Mesenteric fat pad (tissue), 1 donor: Measurements from ENCODE around the gene INTS12. TPM values are rescaled to one million over a fixed set of nuclear protein-coding genes. Genes with fewer than 3 reads are reported as not detected.

Source experiments
- DNase-seq: peaks from one replicate; pipeline ENCODE4 v3.0.0-alpha.2; 2020; ENCODE audit warnings: low spot score
- total RNA-seq: library from RNA; stranded (reverse); fragmentation: NEBNext Ultra II Directional; extraction: Animal tissue kit (Norgen Biotek cat#: 25700); gene quantifications from one replicate; pipeline ENCODE4 v1.2.1, GENCODE V29; 2021
- donor health status: DM: yes; HTN: yes; CAD: no.

The INTS12 gene
- total RNA-seq, 1 donor from 2014 or later, result 15.9 TPM

- no peak for DNase-seq
Measured at GRCh38 chr4:105686571-105686970, 21.9 kb downstream of the INTS12 start.

DNA sequence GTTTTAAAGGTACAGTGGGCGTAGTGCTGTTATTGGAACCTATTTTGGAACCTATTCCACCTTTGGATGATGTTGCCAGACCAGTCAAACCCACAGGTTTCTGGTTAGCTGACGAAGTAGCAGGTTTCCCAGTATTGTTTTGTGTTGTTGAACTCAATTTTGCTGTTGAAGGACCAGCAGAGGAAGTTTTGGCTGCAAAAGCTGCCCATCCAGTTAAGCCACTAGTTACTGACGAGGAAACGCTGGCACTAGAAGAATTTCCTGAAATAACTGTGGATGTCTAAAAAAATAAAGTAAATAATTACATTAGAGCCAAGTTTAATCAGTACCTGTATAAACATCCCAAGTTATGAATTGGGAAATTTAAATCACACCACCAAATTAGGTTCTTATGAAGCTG, 25.5 kb downstream of the INTS12 start:
- DNase-seq, result no peak

GRCh38 chr4:105679186-105679585, 29.3 kb downstream of the INTS12 start:
- DNase-seq, result no peak

DNA sequence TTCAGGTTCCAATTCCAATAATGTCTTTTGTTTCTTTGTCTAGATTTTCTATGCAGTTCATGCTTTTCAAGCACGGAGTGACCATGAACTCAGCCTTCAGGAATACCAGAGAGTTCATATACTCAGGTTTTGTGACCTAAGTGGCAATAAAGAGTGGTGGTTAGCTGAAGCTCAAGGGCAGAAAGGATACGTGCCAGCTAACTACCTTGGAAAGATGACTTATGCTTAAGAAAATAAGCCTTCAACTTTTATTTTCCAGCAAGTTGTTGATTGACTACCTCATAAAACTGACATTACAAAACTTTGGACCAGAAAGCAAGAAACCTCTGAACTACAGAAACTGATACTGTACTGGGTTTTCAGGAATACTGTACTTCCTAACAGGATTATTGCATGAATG, 30.8 kb downstream of the INTS12 start:
- DNase-seq, result no peak

DNA sequence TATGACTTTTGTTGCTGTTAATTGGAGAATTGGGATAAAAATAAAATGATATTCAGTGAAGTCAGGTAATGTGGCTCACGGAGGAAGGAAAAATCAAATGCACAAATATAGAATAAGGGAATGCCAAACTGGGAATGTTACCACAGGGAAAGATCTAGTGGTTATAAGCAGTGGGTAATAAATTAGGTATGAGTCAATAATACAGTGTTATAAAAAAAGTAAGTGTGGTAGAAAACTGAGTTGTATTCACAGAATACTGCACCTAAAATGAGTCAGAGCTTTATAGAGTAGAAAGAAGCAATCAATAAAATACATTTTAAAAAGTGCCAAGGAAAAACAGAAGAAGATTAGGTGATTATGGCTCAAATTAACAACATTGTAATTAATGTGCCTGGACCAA, 34.5 kb downstream of the INTS12 start:
- DNase-seq, result no peak

GRCh38 chr4:105671301-105671700, 37.2 kb downstream of the INTS12 start:
- no peak for DNase-seq

GRCh38 chr4:105670684-105671083, 37.8 kb downstream of the INTS12 start:
- DNase-seq, result no peak

DNA sequence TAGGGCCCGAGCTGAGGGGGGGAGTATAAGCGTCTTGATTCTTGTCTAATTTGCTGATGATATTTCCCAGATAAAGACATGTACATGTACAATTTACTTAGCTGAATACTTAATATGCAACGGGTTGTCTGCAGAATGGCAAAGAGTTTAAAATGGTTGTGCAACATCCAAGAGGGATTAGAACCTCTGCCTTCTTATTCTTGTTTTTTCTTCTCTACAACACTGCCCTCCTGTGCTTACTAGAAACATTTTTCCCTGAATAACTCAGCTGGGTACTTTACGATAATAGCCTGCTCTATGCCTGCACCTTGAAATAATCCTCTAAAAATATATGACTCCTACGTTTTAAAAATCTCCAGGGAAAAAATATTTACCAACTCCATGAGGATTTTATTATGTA, 41.8 kb downstream of the INTS12 start:
- no peak for DNase-seq

- DNase-seq, result no peak
Measured at GRCh38 chr4:105662935-105663675, 45.4 kb downstream of the INTS12 start.

DNA sequence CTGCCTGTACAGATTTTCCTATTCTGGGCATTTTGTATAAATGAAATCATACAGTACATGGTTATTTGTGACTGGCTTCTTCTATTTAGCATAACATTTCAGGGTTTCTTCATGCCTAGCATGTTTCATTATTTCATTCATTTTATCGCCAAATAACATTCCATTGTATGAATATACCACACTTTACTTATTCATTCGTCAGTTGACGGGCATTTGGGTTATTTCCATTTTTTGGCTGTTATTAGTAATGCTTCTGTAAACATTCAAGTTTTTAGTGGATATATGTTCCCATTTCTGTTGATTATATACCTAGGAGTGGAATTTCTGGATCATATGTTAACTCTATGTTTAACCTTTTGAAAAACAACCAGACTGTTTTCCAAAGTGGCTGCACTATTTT, 47.5 kb downstream of the INTS12 start:
- DNase-seq, result no peak

GRCh38 chr4:105659190-105659589, 49.3 kb downstream of the INTS12 start:
- no peak for DNase-seq

DNA sequence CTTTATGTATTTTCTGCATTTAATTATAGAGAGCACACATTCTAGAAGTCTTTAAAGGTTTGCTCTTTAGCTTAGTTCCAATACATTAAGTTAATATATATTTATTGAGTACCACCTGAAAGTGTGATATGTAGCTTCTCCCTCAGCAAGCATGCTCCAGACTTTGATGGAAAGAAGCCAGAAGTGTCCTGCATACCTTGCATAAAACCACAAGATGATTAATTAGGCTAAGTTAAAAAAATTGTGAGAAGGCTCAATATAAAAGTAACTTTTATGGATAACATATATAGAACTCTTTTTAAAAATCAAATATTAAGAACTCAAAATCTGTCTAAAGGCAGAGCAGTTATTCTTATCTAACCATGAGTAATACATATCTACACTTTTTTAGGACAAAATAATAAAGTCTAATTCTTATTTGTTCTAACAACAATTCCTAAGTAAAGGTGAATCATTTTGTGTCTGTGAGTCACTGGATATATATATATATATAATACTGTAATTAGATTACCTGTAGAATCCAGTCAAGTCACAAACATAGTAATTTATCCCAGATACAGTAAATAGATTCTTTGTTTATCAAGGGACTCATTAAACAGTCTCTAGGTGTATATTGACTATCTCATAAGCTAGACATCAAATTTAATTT, 51.2 kb downstream of the INTS12 start:
- DNase-seq, result no peak

DNA sequence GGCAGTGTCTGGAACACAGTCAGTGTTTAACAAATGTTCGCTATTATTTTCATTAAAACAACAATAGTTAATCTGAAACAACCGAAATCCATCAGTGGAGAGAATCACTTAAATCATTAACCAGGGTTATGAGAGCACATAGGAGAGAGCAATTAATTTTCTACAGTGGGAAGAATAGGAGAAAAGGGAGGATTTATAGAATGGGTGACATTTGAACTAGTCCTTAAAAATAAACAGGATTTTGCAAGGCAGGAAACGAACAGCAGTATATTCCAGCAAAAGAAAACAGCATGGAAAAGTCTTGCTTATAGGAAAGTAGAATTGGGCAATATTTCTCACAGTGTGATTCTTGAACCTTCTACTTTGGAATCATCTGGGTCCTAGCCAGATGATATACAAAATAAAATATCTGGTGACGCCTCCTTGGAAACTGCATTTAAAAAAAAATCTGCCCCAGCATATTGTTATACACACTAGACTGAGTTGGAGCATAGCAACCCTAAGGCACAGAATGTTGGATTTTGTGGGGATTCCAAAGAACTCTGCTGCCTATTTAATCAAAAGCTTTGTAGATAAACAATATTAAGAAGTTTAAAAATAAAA, 56.1 kb downstream of the INTS12 start:
- no peak for DNase-seq

DNA sequence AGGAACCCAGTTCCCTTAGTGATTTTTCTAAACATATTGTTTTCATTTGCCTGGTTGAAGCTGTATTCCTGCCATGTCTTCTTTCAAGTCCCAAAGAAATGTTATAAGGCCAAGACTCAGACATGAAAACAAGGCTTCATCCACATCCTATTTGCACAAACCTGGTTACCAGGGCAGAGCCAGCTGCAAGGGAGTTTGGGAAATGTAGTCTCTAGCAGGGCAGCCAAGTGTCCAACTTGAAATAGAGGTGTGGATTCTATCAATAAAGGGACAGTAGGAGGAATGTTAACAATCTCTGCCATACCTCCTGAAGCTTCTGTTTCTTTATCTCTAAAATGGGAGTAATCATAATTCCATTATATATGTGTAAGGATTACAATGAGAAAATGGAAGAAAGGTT, 56.6 kb downstream of the INTS12 start:
- DNase-seq, result no peak

DNA sequence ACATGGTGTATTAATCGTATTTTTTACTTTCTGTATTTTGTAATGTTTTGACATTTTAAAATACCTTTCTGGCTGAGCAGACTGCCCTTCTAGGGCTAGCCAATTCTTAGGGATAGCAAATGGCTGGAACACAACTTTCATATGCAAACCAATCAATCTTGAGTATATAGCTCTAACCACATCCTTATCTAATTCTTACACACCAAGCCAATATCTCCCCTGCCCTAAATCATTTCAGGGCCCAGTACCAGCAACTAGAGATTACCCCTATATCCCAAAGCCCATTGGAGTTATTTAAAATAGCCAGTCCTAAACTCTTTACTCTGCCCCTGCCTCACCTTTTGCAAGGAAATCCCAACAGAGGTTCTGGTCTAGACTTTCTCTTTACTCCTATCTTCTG, 58.3 kb downstream of the INTS12 start:
- no peak for DNase-seq

DNA sequence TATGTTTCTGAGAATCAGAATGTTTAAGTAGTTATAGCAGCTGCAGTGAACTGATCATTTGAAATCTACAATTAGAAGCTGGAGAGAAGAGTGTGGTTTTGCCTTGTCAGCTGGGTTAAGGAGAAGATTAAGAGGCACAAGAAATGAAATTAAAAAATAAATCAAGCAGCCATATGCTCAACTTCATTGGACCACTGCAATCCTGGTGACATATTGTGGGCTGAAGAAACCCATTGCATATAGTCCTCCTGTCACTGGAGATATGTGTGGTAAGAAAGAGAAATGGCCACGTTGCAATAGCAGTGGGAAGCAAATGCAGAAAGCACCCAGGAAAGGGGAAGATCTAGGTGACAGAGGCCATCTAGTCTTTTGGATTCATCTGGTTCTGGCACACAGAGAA, 63.0 kb downstream of the INTS12 start:
- DNase-seq, result no peak

- no peak for DNase-seq
Measured at GRCh38 chr4:105644257-105644656, 64.2 kb downstream of the INTS12 start.

GRCh38 chr4:105641845-105642244, 66.6 kb downstream of the INTS12 start:
- DNase-seq, result no peak

- DNase-seq, result no peak
Measured at GRCh38 chr4:105637408-105638176, 70.9 kb downstream of the INTS12 start.

DNA sequence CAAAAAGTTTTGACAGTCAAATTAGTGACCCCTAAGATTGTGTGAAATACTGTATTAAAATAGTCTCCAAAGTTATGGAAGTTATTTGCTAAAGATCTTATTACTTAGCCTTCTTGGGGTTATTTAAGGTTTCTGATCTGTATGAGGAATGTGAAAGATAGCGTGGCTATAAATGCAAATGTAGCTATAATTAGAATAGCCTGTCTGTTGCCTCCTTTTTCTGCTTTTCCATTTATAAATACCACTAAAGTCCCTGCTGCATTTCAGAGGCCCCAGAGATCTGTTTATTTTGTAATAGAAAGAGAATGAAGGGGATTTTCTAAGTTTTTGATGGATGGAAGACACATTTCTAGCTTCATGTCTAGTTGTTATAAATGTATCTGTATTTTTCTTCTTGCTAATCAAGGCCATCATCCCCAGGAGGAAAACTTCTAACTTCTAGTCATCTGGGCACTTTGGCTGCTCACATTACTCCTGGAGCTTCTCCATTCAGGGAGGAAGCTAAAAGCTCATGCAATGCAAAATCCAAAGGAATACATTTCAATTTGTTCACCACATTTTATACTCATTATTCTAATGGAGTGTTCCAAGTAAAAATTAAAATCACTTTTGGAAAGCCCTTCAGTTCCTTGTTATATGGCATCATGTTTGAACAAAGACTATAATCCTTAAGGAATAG, 73.9 kb downstream of the INTS12 start:
- DNase-seq, result no peak

- no peak for DNase-seq
Measured at GRCh38 chr4:105633241-105633640, 75.2 kb downstream of the INTS12 start.
